GM12874 (cell line): ENCODE results near the gene TBC1D16.

ENCODE experiments used
- CTCF ChIP-seq: IDR thresholded peaks from 2 replicates; pipeline ENCODE4 v1.5.1; 2011; ENCODE audit warnings: low read depth, mild to moderate bottlenecking, control low read depth, low read length, moderate library complexity; ENCODE audit not compliant: insufficient read depth

Gene TBC1D16

DNA sequence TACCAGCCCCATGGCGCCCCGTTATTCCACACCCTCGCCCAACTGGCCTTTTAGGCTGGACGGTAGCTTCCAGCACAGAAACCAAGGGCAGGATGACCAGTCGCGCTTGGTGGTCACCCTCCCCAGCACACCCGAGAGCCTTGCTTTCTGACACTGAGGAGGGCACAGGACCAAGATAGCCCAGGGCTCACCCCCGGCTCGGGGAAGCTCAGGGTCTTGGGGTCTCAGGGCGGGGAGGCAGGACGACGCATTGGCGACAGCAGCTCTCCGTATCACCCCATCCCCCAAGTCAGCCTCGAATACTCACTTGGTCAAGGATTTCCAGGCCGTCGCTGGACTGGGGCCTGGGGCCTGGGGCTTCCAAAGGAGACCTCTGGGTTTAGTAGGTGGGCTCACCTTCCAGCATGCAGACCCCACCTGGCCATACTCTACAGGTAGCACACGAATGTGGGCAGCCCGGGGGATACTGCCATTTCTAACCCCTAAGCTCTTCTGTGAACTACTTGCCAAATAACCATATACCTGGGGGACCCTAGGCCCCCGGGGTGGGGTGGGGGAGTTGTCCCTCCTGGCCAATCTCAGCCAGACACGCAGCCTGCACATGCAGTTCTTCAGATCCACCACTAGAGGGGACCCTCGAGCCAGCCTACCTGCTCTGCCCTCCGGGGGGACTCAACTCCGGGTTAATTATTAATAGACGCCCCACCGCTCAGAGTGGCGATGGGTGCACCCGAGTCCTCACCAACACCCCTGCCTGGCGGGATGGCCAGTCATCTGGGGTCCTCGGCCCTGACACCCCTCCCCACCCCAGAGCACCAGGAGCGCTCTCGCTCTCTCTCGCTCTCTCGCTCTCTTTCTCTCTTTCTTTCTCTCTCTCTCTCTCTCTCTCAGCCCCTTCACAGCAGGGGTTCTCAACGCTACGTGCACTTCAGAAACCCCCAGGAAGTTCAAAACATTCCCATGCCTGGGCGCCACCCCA is 30.0 kb downstream of the TBC1D16 start:
- peak; percentile 98 for TF ChIP-seq CTCF

GRCh38 chr17:80003969-80004368 is 31.7 kb downstream of the TBC1D16 start:
- no peak for TF ChIP-seq CTCF

GRCh38 chr17:80002690-80003490 is 32.8 kb downstream of the TBC1D16 start:
- TF ChIP-seq CTCF, result no peak

GRCh38 chr17:80002070-80002641 is 33.5 kb downstream of the TBC1D16 start:
- TF ChIP-seq CTCF, result no peak

- TF ChIP-seq CTCF, result no peak
Measured at GRCh38 chr17:80000981-80001775, 34.5 kb downstream of the TBC1D16 start.

GRCh38 chr17:80000136-80000535 is 35.5 kb downstream of the TBC1D16 start:
- no peak for TF ChIP-seq CTCF
